Effector memory CD4-positive, alpha-beta T cell (primary cell): ENCODE results near the gene PRDM2.

Experiments used
- DNase-seq, 3 donors: peaks; one replicate each; pipeline ENCODE4 v3.0.0-alpha.2; 2020
- H3K27ac ChIP-seq: 2 replicates; pipeline ENCODE4 v1.7.0; 2013; ENCODE audit warnings: mild to moderate bottlenecking, low read length, moderate library complexity; ENCODE audit not compliant: insufficient read depth, poor library complexity, severe bottlenecking
- H3K27me3 ChIP-seq: replicated peaks from 2 replicates; pipeline ENCODE4 v1.7.0; 2013; ENCODE audit warnings: mild to moderate bottlenecking, low read length; ENCODE audit not compliant: insufficient read depth, control insufficient read depth, poor library complexity, severe bottlenecking
- H3K36me3 ChIP-seq: 2 replicates; pipeline ENCODE4 v1.7.0; 2013; ENCODE audit warnings: mild to moderate bottlenecking, low read length, moderate library complexity; ENCODE audit not compliant: control insufficient read depth, insufficient read depth
- H3K4me1 ChIP-seq: 2 replicates; pipeline ENCODE4 v1.7.0; 2013; ENCODE audit warnings: low read length, mild to moderate bottlenecking; ENCODE audit not compliant: control insufficient read depth, insufficient read depth, poor library complexity, severe bottlenecking
- H3K4me3 ChIP-seq: 2 replicates; pipeline ENCODE4 v1.7.0; 2013; ENCODE audit warnings: low read length, low read depth, mild to moderate bottlenecking; ENCODE audit not compliant: insufficient read depth, poor library complexity, severe bottlenecking
- H3K9me3 ChIP-seq: 2 replicates; pipeline ENCODE4 v1.7.0; 2013; ENCODE audit warnings: mild to moderate bottlenecking, low read length, moderate library complexity; ENCODE audit not compliant: control insufficient read depth

PRDM2 gene

GRCh38 chr1:13751458-13751871, 51.5 kb downstream of the PRDM2 start:
- DNase-seq: no peak
- no peak overlapping the region for H3K27ac ChIP-seq
- no peak overlapping the region for H3K4me3 ChIP-seq

DNA sequence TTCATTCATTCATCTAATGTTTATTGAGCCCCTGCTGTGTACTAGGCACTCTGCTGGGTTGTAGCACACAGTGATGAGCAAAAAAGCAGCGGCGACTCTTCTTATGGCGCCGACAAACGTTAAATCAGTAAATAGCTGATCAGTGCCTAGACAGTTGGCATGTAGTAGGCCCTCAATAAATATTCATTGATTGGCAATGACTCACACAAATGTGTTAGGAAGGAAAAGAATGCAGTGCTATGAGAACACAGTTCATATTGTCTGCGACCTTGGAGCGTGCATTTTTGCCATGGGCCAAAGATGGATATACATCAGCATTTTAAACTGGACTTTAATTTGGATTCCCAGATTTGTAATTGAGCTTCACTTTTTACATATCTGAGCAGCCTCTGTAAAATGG, 52.0 kb downstream of the PRDM2 start:
- Histone ChIP-seq H3K4me3 (no peak overlapping the region), H3K4me1 (peaks cover 40% of the 10 kb centered on the region), H3K27ac (no peak overlapping the region), H3K36me3 (no peaks in the 10 kb centered on the region), H3K27me3 (no peaks in the 10 kb centered on the region), H3K9me3 (no peaks in the 10 kb centered on the region)
- no peak for DNase-seq

More at GRCh38 chr1:13751458-13751871, 51.5 kb downstream of the PRDM2 start:
- H3K9me3 ChIP-seq: no peaks in the 10 kb centered on the region
- no peaks in the 10 kb centered on the region for H3K36me3 ChIP-seq
- H3K27me3 ChIP-seq: no peaks in the 10 kb centered on the region
- H3K4me1 ChIP-seq: peaks cover 36% of the 10 kb centered on the region

- DNase-seq: no peak
- Histone ChIP-seq H3K36me3 (no peaks in the 10 kb centered on the region), H3K9me3 (no peaks in the 10 kb centered on the region), H3K27me3 (no peaks in the 10 kb centered on the region), H3K4me3 (no peak overlapping the region), H3K4me1 (peaks cover 38% of the 10 kb centered on the region), H3K27ac (no peak overlapping the region)
These were observed 52.9 kb downstream of the PRDM2 start for GRCh38 chr1:13752852-13753251.

DNA sequence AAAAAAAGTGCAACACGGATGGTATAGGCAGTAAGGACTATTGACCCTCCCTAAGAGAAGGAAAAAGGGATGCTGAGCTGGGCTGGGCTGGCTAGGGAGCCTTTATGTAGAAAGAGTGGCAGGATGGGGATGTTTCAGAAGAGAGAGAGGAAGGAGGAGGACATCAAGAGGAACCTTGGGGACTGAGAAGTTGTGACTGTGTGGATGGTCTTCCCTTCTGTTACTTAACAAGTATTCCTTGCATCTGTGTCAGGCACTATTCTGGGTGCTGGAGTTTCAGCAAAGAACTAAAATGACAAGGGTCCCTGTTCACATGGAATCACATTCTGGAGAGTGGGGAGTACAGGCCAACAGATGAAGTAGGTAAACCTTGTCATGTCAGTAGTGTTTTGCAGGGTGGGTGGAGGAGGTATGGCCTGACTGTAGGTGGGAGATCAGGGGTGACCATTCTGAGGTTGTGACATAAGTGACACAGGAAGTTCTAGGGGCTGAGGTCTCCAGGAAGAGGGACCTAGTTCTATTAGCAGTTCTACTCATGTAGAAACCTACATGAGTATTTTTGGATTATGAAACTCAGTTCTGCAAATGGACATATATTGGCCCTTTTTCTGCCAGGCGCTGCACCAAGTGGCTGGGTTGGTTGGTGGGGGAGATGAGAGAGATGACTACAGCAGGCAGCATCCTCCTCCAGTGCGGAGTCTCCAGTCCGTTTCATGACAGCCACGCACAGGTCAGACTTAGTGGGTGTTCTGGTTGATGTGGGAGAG, 53.8 kb downstream of the PRDM2 start:
- H3K27ac ChIP-seq: no peak overlapping the region
- no peaks in the 10 kb centered on the region for H3K9me3 ChIP-seq
- H3K36me3 ChIP-seq: no peaks in the 10 kb centered on the region
- DNase-seq: no peak
- H3K4me1 ChIP-seq: peaks cover 41% of the 10 kb centered on the region
- H3K4me3 ChIP-seq: no peak overlapping the region
- no peaks in the 10 kb centered on the region for H3K27me3 ChIP-seq

DNA sequence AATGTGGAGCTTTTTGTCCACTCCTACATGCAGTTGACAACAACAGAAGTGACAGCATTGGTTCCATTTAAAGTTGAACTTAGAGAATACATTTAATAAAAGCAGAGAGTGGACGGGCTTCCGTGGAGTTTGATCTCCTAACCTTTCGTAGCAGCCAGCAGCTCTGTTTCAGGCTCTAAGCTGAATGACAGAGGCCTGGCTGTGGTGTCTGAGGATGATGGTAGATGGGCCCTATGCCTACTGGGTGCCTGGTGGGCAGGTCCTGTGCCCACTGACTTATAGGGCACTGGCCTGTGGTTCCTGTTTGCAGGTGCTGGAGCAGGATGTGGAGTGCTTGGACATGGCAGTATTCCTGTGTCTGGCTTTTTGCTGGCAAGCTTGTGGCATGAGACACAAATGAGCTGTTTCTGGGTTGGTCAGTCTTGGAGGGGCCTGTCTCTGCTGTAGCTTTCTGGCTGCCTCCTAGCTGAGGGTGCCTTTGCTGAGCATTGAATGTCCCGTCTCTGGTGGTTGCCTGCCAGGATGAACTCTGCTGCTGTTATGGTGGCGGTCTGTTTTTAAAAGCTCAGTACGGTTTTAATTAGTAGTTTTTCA, 54.6 kb downstream of the PRDM2 start:
- peaks cover 47% of the 10 kb centered on the region for H3K4me1 ChIP-seq

GRCh38 chr1:13756557-13757315, 56.7 kb downstream of the PRDM2 start:
- Histone ChIP-seq H3K4me1 (peaks cover 33% of the 10 kb centered on the region), H3K27ac (no peak overlapping the region), H3K27me3 (no peaks in the 10 kb centered on the region)

More for the DNA sequence above, 54.6 kb downstream of the PRDM2 start:
- H3K4me3 ChIP-seq: no peak overlapping the region
- no peaks in the 10 kb centered on the region for H3K36me3 ChIP-seq
- H3K9me3 ChIP-seq: no peaks in the 10 kb centered on the region
- H3K27me3 ChIP-seq: no peaks in the 10 kb centered on the region
- DNase-seq: no peak
- H3K27ac ChIP-seq: no peak overlapping the region

GRCh38 chr1:13757693-13758092, 57.7 kb downstream of the PRDM2 start:
- no peak overlapping the region for H3K27ac ChIP-seq
- peaks cover 31% of the 10 kb centered on the region for H3K4me1 ChIP-seq
- H3K4me3 ChIP-seq: no peak overlapping the region
- H3K9me3 ChIP-seq: no peaks in the 10 kb centered on the region
- DNase-seq: no peak
- H3K36me3 ChIP-seq: no peaks in the 10 kb centered on the region
- H3K27me3 ChIP-seq: no peaks in the 10 kb centered on the region

More at GRCh38 chr1:13756557-13757315, 56.7 kb downstream of the PRDM2 start:
- no peak for DNase-seq
- Histone ChIP-seq H3K4me3 (no peak overlapping the region), H3K36me3 (no peaks in the 10 kb centered on the region), H3K9me3 (no peaks in the 10 kb centered on the region)

- H3K27ac ChIP-seq: no peak overlapping the region
- no peaks in the 10 kb centered on the region for H3K9me3 ChIP-seq
- no peaks in the 10 kb centered on the region for H3K36me3 ChIP-seq
- H3K4me1 ChIP-seq: peaks cover 30% of the 10 kb centered on the region
- H3K4me3 ChIP-seq: no peak overlapping the region
- H3K27me3 ChIP-seq: no peaks in the 10 kb centered on the region
- no peak for DNase-seq
These were observed 59.1 kb downstream of the PRDM2 start for GRCh38 chr1:13759072-13759471.

GRCh38 chr1:13760340-13760739, 60.4 kb downstream of the PRDM2 start:
- H3K4me1 ChIP-seq: peaks cover 33% of the 10 kb centered on the region
- H3K36me3 ChIP-seq: no peaks in the 10 kb centered on the region
- no peaks in the 10 kb centered on the region for H3K27me3 ChIP-seq
- no peak overlapping the region for H3K27ac ChIP-seq
- no peak for DNase-seq
- H3K9me3 ChIP-seq: no peaks in the 10 kb centered on the region
- no peak overlapping the region for H3K4me3 ChIP-seq

- H3K4me1 ChIP-seq: peaks cover 33% of the 10 kb centered on the region
- no peaks in the 10 kb centered on the region for H3K36me3 ChIP-seq
- H3K27me3 ChIP-seq: no peaks in the 10 kb centered on the region
- H3K27ac ChIP-seq: no peak overlapping the region
- H3K4me3 ChIP-seq: no peak overlapping the region
- DNase-seq: no peak
- no peaks in the 10 kb centered on the region for H3K9me3 ChIP-seq
These were observed 60.9 kb downstream of the PRDM2 start for GRCh38 chr1:13760921-13761320.
